PFSK-1 (cell line): ENCODE results near the gene UNC5B.

Experiments used
- FOXP2 ChIP-seq: optimal IDR thresholded peaks from 2 replicates; pipeline ENCODE3; 2011; ENCODE audit warnings: borderline replicate concordance, control low read depth, inconsistent platforms; ENCODE audit not compliant: insufficient read depth; ENCODE audit errors: extremely low read length, extremely low read depth
- POLR2AphosphoS5 ChIP-seq: IDR thresholded peaks from 2 replicates; pipeline ENCODE4 v1.6.1; 2012; ENCODE audit warnings: low read depth, mild to moderate bottlenecking, control low read depth, low read length, moderate library complexity
- SIN3A ChIP-seq: IDR thresholded peaks from 2 replicates; pipeline ENCODE4 v1.6.1; 2012; ENCODE audit warnings: mild to moderate bottlenecking, low read length, moderate library complexity, borderline replicate concordance; ENCODE audit not compliant: insufficient read depth
- TAF1 ChIP-seq: IDR thresholded peaks from 2 replicates; pipeline ENCODE4 v1.6.1; 2012; ENCODE audit warnings: low read length, control low read depth, borderline replicate concordance; ENCODE audit not compliant: insufficient read depth
- TF ChIP-seq, protein P1 (sequence below), 2 experiments: IDR thresholded peaks; 2 replicates each; pipeline versions ENCODE4 v1.6.1 to v1.8.0; 2011 to 2012; ENCODE audit warnings: low read depth in 2 of 2, low read length in 2 of 2, control low read depth in 1 of 2, inconsistent platforms in 1 of 2, mild to moderate bottlenecking in 1 of 2, moderate library complexity in 1 of 2; ENCODE audit not compliant: insufficient read depth in 1 of 2

Gene UNC5B

DNA sequence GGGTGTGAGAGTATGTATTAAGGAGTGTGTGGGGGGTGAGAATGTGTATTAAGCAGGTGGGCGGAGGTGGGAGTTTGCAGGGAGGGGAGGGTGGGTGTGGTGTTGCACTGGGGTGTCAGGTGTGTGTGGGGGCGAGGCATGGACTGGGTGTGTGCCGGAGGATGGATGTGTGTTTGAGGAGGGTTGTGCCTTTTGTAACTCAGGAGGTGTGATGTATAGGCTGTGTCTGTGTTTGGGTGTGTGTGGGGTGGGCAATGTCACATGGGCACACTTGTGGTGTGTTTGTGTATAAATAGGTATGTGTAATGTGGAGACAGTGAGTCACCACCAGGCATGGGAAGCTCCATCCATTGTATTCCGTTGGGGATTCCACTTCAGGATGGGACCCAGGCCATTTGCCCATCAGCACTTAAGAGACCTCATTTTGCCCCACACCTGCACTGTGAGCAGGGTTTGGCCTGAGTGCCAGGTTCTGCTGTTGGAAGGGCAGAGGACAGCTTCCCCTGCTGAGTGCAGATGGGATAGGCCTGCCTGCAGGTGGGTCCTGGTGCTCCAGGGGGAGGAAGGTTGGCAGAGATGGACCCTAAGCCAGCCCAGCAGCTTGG lies 5.8 kb downstream of the UNC5B start:
- TF ChIP-seq, protein P1, sequence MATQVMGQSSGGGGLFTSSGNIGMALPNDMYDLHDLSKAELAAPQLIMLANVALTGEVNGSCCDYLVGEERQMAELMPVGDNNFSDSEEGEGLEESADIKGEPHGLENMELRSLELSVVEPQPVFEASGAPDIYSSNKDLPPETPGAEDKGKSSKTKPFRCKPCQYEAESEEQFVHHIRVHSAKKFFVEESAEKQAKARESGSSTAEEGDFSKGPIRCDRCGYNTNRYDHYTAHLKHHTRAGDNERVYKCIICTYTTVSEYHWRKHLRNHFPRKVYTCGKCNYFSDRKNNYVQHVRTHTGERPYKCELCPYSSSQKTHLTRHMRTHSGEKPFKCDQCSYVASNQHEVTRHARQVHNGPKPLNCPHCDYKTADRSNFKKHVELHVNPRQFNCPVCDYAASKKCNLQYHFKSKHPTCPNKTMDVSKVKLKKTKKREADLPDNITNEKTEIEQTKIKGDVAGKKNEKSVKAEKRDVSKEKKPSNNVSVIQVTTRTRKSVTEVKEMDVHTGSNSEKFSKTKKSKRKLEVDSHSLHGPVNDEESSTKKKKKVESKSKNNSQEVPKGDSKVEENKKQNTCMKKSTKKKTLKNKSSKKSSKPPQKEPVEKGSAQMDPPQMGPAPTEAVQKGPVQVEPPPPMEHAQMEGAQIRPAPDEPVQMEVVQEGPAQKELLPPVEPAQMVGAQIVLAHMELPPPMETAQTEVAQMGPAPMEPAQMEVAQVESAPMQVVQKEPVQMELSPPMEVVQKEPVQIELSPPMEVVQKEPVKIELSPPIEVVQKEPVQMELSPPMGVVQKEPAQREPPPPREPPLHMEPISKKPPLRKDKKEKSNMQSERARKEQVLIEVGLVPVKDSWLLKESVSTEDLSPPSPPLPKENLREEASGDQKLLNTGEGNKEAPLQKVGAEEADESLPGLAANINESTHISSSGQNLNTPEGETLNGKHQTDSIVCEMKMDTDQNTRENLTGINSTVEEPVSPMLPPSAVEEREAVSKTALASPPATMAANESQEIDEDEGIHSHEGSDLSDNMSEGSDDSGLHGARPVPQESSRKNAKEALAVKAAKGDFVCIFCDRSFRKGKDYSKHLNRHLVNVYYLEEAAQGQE (IDR thresholded peaks at IDR 0.05; ENCODE audit: insufficient read depth in 1 of 2, low read depth in 2 of 2, low read length in 2 of 2): no peak
- TF ChIP-seq POLR2AphosphoS5 (no peak), TAF1 (no peak), FOXP2 (no peak), SIN3A (no peak)

DNA sequence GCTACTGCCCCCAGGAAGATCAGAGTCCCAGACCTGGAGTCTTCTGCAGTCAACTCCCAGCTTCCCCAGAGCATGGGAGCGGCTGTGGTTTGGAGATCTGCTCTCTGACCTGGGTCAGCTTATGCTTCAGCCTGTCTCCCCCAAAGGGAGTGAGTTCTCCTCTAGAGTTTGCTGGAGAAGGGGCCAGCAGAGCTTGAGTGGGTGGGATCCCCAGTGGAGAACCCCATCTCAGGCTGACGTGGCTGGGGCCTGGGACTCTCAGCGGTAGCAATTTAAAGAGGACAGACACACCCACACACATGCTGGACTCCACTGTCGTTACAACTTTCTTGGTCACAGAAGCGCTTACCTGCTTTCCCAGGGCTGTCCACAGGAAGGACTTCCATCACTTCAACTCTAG lies 6.3 kb downstream of the UNC5B start:
- TF ChIP-seq FOXP2 (no peak), POLR2AphosphoS5 (no peak), SIN3A (no peak), TAF1 (no peak)
- TF ChIP-seq, protein P1 (IDR thresholded peaks at IDR 0.05; ENCODE audit: insufficient read depth in 1 of 2, low read depth in 2 of 2, low read length in 2 of 2): no peak

DNA sequence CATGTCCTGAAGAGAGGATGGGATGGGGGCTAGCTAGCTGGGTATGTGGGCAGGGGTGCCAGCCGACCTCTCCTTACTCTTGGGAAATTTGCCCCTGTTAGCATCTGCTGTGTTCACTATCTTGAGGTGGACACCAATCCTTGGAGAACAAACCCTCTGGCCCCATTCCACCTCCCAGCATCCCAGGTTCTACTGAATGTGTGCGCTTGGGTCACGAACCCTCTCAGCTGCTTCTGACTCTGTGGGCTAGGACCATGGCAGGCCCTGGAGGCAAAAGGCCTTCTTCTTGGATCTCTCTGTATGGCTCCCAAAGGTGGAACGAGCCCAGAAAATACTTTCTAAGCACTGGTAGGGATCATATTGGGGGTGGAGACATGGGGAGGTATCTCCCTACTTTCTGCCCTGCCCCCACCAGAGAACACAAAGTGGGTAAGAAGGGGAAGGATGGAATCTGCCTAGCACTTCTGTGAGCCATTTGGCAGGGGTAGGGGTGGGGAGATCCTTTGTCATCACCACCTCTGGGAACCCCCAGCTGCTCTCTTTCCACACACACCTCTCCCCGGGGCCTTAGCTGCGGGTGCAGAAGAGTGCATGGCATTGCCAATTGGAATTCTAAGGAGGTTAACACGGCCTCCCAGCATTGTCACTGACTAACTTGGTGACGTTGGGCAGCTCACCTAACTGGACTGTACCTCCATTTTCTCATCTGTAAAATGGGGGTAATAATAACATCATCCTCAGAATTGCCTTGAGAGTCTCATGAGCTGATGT lies 7.7 kb downstream of the UNC5B start:
- TF ChIP-seq, protein P1 (IDR thresholded peaks at IDR 0.05; ENCODE audit: insufficient read depth in 1 of 2, low read depth in 2 of 2, low read length in 2 of 2): no peak
- TF ChIP-seq FOXP2: no peak

DNA sequence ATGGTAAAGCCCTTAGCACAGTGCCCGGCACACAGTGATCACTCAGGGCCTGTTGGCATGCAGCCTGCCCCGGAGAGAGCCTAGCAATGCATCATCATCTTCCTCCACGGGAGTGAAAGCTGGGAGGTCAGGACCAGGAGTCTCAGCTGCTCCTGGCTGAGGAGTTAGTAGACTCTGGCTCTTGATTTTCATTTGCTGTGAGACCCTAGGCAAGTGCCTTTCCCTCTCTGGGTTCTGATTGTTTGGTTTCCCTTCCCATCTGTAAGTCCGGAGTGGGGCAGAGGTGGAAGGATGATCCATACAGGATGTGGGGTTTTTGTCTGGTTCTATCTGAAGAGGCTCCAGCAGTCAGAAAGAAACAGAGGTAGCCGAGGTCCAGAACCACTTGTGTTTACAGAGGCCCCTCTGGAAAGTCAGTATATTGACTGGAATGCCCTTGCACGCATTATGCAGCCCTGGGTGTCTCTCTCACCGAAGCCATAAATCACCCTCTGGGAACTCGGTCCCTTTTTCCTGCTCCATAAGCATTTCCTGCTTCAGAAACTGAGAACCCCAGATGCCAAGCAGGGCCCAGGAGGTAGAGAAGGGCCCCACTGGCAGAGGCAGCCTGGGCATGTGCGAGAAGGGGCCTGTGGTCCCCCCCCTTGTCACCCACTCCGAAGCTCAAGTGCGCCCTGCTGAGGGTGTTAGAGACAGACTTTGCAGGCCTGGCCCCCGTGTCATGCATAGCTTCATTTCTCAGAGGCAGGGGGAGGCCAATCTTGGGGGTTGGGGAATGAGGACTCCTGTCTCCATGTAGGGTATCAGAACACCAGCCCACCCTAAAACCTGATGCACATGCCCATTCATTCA lies 8.5 kb downstream of the UNC5B start:
- TF ChIP-seq, protein P1 (IDR thresholded peaks at IDR 0.05; ENCODE audit: insufficient read depth in 1 of 2, low read depth in 2 of 2, low read length in 2 of 2): no peak
- TF ChIP-seq FOXP2: no peak
- no peak for TF ChIP-seq SIN3A
- no peak for TF ChIP-seq POLR2AphosphoS5
- TF ChIP-seq TAF1: no peak
